ENCODE data around the gene EEF1E1.

EEF1E1 gene

DNA sequence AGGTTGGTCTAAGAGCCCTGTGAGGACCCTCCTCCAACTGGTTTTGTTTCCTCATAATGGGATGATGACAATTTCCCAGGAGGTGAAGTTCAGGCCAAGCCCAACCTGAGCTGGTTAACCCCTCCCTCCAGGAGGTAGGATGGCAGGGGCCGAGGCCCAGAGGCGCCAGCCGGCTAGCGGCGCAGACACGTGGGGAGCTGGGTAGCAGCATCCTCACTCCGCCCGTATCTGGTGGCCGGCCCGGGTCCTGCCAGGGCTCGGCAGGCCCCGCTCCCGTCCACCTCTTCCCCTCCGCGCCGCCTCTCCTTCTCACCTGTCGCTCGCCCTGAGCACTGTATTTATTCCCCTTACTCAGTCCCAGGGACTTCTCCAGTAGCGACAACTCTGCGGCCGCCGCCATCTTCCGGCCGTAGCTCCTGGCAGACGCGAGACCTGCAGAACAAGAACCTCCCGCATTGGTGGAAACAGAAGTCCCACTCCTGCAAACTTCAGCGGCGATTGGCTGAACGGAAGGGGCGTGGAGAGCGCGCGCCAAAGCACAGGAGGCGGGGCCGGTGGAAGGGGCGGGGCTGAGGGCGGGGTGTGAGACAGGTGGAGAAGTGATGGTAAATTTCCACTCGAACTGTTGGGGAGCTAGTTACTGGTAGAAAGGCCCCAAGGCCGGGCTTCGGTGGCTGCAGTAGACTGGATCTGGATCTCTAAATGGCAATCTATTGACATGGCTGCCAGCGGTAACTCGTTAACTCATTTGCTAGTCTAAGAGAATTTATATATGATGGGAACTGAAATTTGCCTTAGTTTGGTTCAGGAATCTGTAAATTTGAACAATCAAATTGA is at the start of gene EEF1E1:
Gene EEF1E1, minus strand, starts transcription at position 427 of the 837 bp plus-strand sequence. Its CDS starts 27 bp downstream, at position 400.
- peak; percentile 90 for DNase-seq

DNA sequence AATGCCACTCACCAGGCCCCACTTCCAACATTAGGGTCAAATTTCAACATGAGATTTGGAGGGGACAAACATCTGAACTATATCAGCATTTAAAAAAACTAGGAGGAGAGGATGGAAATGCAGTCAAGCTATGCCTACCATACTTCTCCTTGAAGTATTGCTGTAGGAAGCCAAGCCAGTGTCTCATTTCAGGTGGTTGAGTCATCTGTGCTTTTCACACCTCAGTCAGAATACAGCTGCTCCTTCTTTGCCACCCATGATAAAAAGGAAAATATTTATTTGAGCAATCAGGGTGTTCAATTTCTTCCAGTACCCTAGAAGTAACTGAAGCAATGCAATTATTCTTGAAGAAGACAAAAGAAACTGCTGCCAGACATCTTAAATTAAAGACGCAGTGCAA is 47.0 kb upstream of the EEF1E1 start:
- DNase-seq: no peak

DNA sequence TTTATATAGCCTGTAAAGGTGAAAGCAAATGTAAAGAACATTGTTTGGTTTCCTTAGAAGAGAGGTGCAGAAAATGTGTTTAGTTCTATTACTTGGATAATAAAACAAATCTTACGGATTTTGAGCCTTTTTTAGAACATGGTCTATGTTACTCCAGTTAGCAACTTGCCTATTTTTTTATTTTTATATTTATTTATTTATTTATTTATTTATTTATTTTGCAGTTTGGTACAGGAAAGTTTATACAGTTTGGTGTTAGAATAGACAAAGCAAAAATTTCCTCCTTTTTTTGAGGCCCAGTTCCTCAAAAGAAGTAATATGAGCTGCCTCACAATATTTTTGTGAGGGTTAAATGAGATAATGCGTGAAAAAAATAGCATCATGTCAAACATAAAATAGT is 41.6 kb upstream of the EEF1E1 start:
- DNase-seq: no peak

DNA sequence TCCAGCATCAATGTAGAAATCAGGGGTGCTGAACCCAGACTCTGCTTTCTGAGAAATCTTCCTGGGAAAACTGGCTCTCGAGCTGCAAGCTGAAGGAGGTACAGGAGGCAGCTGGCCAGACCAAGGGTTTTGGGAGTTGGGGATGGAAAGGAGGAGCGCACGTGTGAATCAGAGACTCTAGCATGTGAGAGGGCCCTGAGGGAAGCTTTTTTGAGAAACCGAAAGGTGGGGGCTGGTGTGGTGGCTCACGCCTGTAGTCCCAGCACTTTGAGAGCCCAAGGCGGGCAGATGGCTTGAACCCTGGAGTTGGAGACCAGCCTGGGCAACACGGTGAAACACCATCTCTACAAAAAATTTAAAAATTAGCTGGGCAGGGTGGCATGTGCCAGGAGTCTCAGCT is 37.1 kb upstream of the EEF1E1 start:
- no peak for DNase-seq

DNA sequence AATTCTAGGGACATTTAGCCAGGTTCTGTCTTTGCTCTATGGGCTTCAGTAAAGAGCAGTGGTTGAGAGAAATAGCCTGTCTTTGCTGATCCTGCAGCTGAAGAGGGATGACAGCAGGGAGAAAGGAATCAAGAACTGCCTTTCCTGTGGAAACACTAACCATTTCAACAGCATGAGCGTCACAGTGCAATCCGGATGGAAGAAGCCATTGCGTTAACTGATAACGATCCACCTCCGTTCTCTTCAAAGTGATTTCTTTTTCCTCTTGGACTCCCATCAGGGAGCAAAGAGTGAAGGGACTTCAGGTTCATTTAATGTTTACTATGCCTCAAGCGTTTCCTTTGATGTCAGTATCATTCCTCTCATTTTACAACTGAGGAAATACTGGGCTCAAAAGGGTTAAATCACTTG is 35.2 kb upstream of the EEF1E1 start:
- DNase-seq: no peak

DNA sequence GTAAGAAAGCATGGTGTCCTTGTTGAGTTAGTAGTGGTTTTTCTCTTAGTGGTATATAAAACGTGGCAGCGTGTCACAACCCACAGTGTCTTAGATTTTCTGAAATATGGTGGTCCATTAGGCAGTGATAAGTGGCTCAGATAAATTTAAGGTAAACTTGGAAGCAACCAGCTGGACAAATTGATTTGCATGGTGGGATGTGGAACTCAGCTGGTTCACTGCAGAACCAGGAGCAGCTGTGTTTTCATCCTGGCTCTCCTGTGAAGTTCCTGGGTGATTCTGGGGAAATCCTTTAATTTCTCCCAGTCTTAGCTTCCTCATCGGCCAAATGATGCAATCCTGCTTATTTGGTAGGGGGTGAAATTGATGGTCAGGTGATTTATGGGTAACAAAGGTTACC is 32.9 kb upstream of the EEF1E1 start:
- no peak for DNase-seq

DNA sequence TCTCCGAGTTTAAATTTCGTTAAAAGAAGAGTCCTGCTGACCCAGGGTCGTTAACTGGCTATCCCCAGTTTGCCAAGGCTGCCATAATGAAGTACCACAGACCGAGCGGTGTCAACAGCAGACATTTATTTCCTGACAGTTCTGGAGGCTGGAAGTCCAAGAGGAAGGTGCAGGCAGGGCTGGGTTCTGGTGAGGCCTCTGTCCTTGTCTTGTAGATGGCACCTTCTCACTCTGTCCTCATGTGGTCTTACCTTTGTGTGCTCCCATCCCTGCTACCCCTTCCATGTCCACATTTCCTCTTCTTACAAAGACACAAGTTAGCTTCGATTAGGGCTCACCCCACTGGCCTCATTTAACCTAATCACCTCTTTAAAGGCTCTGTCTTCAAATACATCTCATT is 29.8 kb upstream of the EEF1E1 start:
- no peak for DNase-seq

DNA sequence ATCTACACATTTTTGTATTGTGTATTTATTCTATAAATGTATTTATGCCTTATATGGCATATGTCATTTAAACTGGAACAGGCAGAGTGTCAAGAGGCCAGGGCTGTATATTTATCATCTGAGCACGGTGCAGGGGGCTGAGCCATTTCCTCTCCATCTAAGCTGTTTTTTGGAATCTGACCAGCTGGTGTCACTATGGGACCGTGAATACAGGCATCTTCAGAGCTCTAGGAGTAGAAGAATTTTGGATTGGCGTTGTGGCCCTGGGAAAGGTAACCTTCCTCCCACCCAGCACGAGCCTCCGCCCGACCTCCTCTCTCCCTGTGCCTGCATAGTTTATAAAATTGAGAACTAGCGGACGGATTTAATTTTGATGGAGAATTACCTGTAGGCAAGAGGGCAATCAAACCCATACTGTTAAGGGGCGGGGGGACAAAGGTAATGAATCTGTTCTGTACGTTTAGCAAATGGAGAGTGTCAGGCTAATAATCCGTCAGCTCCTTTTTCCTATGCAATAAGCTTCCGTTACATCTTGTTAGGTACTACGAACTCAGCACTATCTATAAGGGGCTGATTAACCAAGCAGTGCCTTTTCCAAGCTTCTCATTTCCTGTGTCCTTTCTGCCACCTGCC is 29.0 kb upstream of the EEF1E1 start:
- peak; percentile 54 for DNase-seq

DNA sequence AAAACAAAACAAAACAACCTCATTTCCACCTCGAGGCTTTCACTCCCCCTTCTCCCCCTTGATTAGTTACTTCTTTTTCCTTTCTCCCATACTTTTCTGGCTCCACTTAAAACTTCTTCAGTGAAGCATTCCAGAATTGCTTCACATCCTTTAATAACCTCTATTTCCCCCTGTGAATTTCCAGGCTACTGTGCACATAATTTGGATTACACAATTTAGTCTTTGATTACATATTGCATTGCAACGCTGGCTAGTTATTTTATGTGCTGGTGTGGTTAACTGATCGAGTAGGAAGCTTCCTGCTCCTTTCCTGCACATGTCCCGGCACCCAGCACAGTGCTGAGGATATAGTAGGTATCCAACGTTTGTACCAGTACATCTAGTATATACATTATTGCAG is 28.1 kb upstream of the EEF1E1 start:
- no peak for DNase-seq

DNA sequence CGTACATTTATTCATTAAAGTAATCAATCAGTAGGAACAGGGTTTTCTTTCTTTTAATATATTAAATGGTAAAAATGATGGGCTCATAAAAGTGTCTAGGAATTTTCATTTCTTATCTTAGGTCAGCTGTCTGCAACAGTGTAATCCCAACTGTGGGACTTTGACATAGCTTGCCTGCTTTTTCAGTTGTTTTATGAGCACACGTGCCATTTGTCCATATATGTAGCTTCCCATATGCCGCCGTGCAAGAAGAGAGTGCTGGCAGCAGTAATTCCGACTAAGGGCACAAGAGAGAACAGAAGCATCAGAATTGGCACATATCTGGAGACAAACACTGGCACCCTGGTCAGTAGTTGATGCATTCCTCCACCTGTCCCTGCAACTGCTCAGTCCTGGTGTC is 20.9 kb upstream of the EEF1E1 start:
- DNase-seq: no peak

DNA sequence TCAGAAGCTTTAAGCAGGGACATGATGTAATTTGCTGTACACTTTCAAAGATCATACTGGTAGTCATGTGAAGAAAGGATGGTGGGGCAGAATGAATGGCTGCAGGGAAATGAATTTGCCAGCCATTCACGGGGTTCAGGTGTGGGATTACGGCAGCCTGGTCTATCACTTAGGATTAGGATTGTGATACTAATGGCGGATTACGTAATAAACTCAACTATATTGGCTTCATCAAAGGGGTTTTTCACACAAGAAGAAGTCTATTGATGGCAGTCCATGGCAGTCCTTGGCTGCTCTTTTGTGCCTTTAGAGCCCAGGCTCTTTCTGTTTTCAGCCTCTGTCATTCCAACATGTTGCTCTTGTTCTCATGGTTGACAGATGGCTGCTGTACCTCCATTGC is 12.6 kb upstream of the EEF1E1 start:
- no peak for DNase-seq

DNA sequence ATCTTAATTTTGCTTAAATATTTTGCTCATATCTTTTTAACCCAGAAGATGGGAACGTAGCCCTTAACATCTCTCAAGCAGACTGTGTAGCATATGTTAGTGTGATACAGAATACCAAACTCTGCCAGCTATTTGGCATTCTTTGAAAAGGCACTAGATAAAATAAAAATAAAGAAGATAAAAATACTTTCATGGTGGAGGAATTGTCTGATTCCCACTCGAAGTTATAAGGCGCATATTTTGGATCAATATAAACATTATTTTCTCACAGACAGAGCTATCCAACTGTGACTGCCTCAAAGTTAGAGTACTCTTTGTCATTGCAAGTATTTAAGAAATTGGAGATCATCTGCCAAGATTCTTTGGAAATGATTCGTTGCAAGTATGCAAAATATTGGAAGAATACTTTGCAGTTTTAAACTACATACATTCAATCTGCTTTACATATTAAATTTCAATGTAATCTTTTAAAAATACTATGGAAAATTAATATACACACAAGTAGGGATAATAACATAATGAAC is 10.8 kb upstream of the EEF1E1 start:
- no peak for DNase-seq

DNA sequence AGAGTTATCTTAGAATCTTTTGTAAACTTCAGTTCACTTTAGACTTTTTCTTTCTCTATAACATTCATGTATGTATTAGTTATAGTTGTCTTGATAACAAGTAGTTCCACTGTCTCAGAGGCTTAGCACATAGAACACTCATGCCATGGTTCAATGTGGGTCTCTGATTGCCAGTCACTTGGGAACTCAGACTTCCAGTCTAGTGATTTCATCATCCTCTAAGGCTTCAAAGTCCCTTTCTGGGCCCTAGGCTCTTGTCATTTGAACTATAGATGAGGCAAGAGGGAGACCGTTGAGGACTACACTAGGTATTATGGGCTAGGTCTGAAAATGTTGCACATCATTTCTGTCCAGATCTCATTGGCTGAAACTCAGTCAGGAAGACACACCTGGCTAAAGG is 8.4 kb upstream of the EEF1E1 start:
- DNase-seq: no peak

DNA sequence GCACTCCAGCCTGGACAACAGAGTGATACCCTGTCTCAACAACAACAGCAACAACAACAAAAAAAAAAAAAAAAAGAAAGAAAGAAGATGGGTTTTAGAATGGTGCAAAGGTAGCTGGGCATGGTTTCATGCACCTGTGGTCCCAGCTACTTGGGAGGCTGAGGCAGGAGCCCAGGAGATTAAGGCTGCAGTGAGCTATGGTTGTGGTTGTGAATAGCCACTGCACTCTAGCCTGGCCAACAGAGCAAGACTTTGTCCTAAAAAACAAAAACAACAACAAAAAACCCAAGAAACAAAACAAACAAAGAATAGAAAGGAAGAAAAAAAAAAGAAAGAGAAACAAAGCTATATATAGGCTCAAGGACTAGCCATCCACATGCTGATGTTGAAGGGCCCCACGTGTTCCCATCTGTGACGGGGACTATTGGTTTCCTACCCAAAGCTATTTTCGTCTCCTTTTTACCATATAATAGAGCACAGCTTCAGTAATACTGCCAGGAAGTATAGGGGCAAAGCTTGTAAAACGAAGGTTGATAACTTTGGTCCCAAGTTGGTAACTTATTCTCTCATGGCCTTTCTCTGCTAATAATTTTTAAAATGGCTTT is 7.9 kb upstream of the EEF1E1 start:
- DNase-seq: no peak

DNA sequence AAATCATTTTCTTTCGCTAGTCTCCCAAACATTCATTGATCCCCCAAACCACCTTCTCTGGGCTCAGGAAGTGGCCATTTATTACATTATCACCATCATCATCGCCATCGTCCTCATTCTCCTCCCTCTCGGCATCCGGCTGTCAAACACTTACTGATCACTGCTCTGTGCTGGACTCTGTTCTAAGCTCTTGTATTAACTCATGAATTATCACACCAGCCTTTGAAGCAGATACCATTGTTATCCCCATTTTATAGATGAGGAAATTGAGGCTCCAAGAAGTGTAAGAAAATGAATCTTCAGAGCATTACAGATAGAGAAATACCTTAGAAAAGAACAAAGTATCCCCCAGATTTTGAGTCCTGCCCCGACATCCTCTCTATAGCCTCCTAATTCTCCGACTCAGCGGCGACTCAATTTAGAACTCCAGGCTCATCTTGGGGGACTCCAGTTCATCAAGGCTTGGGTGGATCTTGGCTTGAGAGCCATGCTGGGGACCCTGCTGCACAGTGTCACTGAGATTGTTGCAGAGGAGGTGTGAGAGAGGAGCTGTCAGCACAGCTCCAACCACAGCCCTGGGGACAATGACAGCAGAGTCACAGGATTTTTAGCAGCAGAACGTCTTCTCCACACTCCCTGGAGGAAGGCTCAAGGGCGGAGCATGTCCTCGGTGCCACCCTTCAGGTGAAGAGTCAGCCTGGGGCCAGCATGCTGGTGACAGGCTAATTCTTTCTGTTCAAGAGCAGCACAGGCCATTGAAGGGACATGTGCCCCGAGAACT is 6.6 kb upstream of the EEF1E1 start:
- DNase-seq: no peak

DNA sequence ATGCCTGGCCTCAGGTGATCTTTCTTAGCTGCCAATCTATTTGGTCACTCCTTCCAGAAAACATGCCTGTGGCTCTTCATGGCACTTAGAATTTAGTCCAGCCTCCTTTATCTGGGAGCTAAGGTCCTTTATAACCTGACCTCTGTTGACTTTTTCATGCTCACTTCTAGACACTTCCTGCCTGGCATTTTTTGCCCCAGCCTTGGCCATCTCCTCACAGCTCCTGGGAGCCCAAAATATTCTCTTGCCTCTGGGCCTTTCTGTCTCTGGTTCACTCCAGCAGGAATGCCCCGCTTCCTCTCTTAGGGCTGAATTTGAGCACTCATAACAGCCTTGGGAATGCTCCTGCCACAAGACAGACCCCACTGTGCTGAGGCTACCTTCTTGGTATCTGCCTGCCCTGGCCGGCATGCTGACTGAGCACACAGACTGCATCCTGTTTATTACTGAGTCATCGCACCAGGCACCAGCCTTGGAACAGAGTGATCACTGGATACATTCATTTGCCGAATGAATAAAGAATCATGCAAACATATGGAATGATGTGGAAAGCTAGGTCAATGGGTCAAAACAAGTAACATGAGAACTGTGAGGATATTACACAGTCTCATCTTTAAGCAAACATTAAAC is 5.8 kb upstream of the EEF1E1 start:
- DNase-seq: no peak

DNA sequence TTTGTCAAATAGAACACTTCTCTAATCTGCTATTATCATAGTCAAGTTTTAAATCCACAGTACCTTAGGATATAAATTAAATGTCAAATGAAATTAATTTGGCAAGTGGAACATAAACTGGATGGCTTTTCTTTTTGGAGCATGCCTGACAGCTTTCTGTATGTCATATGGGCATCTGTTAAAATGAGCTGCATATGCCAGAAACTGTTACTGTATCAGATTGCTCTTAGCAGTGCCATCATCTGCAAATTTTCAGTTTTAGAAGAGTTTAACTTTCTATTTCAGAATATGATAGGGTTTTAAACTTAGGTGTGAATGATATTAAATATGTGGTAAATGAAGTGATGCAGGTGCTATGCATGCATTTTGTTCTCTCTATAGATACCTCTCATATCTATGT is 3.4 kb upstream of the EEF1E1 start:
- no peak for DNase-seq

DNA sequence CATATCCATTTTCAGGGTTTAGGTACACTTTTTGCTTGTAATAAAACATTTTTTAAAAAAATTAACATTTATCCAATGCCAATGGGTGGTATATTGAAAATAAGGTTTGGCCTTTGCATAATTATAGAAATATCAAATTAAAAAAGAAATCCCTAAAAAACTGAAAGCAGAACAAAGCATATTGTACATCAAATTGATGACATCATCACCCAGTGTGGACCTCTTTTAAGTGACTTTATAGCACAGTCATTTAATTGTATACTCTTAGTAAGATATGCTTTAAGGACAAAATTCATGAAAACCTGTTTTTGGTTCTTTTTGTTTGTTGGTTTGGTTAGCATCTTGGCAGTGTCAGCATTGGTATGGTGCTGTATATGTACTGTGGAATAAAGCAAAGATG is 1.4 kb upstream of the EEF1E1 start:
- DNase-seq: no peak

DNA sequence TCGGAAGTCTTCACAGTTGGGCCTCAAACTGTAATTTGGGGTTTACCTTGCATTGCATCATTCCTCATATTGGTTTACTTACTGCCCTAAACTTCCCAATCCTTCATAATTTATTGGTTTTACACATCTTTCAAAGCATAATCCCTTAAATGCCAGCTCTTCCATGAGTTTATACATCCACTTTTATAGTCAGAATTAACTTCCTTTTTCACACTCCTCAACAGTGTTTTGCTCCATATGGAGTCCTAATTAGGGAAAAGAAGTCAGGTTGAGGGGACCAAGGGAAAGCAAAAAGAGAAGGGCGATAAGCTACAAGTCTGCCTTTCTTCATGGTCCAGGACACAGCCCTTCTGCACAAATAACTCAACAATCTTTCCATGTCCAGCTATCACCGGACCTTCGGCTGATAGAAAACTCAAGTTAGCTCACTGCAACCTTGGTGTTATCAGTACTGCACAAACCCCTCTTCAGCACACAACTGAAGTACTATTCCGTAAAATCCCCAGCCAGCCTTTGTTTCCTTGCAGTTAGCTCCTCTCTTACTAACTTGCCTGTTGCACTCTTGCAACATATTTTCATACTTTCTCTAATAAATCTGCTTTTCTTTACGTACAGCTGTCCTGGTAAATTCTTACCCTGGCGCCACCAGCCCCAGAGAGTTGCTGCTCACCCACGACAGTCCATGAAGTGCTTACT is 2.0 kb downstream of the EEF1E1 start:
- DNase-seq: no peak

DNA sequence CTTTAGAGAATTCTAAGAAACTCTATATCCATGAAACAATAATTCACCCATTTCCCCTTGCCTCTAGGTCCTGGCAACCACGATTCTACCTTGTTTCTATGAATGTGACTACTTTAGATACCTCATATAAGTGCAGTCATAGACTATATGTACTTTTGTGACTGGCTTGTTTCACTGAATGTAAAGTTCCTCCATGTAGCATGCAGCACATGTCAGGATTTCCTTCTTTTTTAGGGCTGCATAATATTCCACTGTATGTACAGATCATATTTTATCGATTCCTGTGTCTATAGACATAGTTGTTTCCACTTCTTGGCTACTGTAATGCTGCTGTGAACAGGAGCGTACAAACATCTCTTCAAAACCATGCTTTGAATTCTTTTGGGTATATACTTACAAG is 11.7 kb downstream of the EEF1E1 start:
- DNase-seq: no peak

DNA sequence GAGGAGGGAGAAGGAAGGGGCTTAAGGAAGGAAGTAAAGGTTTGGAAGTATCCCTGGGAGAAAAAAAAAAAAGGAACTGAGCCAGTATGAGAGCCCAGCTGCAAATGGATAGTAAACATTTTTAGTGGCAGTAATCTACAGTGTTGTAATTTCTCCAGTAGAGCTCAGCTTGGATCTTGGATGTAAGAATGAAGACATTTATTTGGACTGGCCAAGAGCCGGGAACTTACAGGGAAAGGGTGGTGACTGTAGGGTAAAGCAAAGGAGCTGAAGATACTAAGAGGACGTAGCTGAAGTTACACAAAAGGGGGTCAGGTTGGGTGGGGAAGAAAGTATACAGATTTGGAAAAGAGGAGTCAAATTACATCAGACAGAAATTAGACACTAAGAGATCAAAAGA is 13.5 kb downstream of the EEF1E1 start:
- DNase-seq: no peak
